RWPE1 (cell line): ENCODE results near the gene TH.

ENCODE experiments used
- CTCF ChIA-PET: fragments of 350-600 bp; sonication (Branson Sonifier 250); formaldehyde crosslinking; extraction: SDS; loops from one replicate; lab custom pipeline; 2021; lab: Yijun Ruan, JAX
- POLR2A ChIA-PET: fragments of 400-600 bp; formaldehyde crosslinking; extraction: SDS; loops from one replicate; lab custom pipeline; 2020; ENCODE audit warnings: antibody characterized with exemption; ENCODE audit not compliant: low non-redundant PET; lab: Yijun Ruan, JAX
- DNase-seq: peaks from one replicate; pipeline ENCODE4 v3.0.0; 2012; ENCODE audit warnings: low spot score
- H3K27ac ChIP-seq: fragments of 450-650 bp; 2 replicates; pipeline ENCODE4 v1.5.1; 2017
- TF ChIP-seq, protein P1 (sequence below): fragments of 450-650 bp; conservative IDR thresholded peaks from 2 replicates; pipeline ENCODE4 v1.5.1; 2017; ENCODE audit warnings: low read depth, mild to moderate bottlenecking

The TH gene

DNA sequence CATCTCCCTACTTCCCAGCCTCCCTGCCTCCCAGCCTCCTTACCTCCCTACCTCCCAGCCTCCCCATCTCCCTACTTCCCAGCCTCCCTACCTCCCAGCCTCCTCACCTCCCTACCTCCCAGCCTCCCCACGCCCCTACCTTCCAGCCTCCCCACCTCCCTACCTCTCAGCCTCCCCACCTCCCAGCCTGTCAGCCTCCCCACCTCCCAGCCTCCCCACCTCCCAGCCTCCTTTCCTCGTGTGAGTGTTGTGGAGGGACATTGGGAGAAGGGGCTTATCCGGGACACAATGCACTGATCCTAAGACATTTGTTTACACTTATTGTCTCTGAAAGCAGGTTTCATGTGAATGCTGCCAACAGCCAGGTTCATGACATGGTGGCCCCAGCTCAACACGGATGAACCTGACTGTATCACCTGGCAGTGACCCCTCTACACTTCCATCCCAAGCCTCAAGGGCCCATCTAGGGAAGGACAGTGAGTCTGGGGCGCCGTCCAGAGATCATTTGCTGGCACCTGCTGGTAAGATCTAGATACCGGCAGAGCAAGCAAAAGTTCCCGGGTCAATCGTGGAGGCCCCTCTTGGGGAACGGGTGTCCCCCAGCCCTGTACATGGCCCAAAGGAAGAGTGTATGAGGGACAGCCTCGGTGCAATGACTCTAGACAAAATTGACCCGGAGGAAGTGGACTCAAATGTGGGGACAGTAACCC lies 34.5 kb upstream of the TH start:
- DNase-seq: no peak
- TF ChIP-seq, protein P1, sequence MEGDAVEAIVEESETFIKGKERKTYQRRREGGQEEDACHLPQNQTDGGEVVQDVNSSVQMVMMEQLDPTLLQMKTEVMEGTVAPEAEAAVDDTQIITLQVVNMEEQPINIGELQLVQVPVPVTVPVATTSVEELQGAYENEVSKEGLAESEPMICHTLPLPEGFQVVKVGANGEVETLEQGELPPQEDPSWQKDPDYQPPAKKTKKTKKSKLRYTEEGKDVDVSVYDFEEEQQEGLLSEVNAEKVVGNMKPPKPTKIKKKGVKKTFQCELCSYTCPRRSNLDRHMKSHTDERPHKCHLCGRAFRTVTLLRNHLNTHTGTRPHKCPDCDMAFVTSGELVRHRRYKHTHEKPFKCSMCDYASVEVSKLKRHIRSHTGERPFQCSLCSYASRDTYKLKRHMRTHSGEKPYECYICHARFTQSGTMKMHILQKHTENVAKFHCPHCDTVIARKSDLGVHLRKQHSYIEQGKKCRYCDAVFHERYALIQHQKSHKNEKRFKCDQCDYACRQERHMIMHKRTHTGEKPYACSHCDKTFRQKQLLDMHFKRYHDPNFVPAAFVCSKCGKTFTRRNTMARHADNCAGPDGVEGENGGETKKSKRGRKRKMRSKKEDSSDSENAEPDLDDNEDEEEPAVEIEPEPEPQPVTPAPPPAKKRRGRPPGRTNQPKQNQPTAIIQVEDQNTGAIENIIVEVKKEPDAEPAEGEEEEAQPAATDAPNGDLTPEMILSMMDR: no peak
- no peak overlapping the region for H3K27ac ChIP-seq
- ChIA-PET POLR2A (no interaction called here), CTCF (no interaction called here)

GRCh38 chr11:2205214-2205720 lies 33.7 kb upstream of the TH start:
- ChIA-PET CTCF (no interaction called here), POLR2A (no interaction called here)
- TF ChIP-seq, protein P1: no peak
- no peak overlapping the region for H3K27ac ChIP-seq
- DNase-seq: no peak

GRCh38 chr11:2204361-2205213 lies 33.0 kb upstream of the TH start:
- no peak for DNase-seq
- CTCF ChIA-PET: interaction anchor here (0.5 to 0.6 kb wide), 3 partner anchors 94 to 697 kb away, joined by 3 to 5 read pairs (median 4); a partner anchor contains a TSS
- no peak overlapping the region for H3K27ac ChIP-seq
- POLR2A ChIA-PET: no interaction called here
- TF ChIP-seq, protein P1: no peak

DNA sequence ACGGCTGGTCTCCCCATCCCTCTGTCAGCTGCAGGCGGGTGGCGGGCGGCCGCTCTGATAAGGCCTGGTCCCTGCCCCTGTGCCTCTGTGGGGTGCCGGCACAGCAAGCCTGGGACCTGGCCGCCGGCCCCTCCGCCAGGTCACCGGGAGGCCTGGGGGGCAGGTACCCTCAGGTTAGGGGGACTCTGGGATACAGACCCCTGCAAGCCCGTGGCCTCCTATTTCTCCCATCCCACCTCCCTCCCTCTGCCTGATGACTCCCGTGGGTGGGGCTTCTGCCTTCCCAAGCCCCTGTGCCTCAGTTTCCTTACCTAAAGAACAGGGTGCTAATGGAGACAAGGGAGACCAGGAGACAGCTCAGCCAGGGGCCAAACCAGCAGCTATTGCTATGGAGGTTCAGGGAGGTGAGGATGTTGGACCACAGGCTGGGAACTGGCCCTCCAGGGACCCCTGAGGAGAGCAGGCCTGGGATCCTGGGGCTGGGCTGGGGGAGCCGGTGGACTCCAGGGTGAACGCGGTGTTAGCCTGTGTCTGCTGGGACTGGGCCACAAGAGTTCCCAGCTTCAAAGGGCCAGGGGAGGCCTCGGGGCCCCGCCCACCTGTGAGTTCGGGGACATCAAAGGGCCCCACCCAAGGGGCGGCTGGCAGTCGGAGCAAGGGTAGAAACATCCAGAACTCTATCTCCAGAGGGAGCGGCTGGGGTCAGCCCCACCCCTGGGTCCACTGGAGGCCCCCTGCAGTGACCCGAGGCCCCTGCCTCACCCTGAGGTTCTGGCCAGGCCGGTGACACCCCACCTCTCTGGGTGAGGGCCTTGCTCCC lies 32.0 kb upstream of the TH start:
- DNase-seq: no peak
- ChIA-PET POLR2A (interaction anchor here (1.1 kb wide), 1 partner anchor 66 kb away, joined by 3 read pairs; the partner anchor contains the start of gene ASCL2), CTCF (interaction anchor here (0.5 to 1.4 kb wide), 5 partner anchors 66 to 698 kb away, joined by 3 to 6 read pairs (median 5); partner anchors contain the start of gene ASCL2)
- H3K27ac ChIP-seq: peak overlapping the region; percentile 84
- TF ChIP-seq, protein P1: no peak

- ChIA-PET CTCF (interaction anchor here (1.3 to 1.4 kb wide), 2 partner anchors 67 to 217 kb away, joined by 6 read pairs; partner anchors contain the start of gene ASCL2), POLR2A (interaction anchor here (0.6 to 1.1 kb wide), 2 partner anchors 67 to 68 kb away, joined by 3 read pairs; partner anchors contain the start of gene ASCL2)
- TF ChIP-seq, protein P1: no peak
Observed at GRCh38 chr11:2202900-2203439, 31.4 kb upstream of the TH start.

More at GRCh38 chr11:2202900-2203439, 31.4 kb upstream of the TH start:
- DNase-seq: no peak
- peak overlapping the region; percentile 84 for H3K27ac ChIP-seq
